Psoas muscle (tissue), 8 donors: ENCODE measurements around the gene KLF6. TPM values are rescaled to one million over a fixed set of nuclear protein-coding genes. Genes with fewer than 3 reads are reported as not detected.

Experiments
- ATAC-seq, 4 donors: fragments of 200-7000 bp; cut with Tn5 transposase; one replicate each; pipeline ENCODE4 v1.9.1; 2020; ENCODE audit warnings: moderate library complexity in 3 of 4, mild to moderate bottlenecking in 2 of 4
- DNase-seq, 2 donors: peaks; one replicate each; pipeline ENCODE4 v3.0.0-alpha.2; 2020
- H3K27ac ChIP-seq: fragments of 200-600 bp; one replicate; pipeline ENCODE4 v1.8.0; 2022
- H3K27me3 ChIP-seq, 3 donors: fragments of 200-600 bp in 1 of 3; one replicate each; pipeline versions ENCODE4 v1.6.1 to v1.8.0; 2013 to 2022; ENCODE audit warnings: low read length in 2 of 3, mild to moderate bottlenecking in 2 of 3, moderate library complexity in 1 of 3; ENCODE audit not compliant: insufficient read depth in 3 of 3
- H3K36me3 ChIP-seq, 2 donors: fragments of 200-600 bp in 1 of 2; one replicate each; pipeline versions ENCODE4 v1.6.1 to v1.8.0; 2013 to 2022; ENCODE audit warnings: low read depth in 1 of 2, mild to moderate bottlenecking in 1 of 2, moderate library complexity in 1 of 2; ENCODE audit not compliant: insufficient read depth in 1 of 2
- H3K4me1 ChIP-seq: fragments of 200-600 bp; one replicate; pipeline ENCODE4 v1.8.0; 2022
- H3K4me3 ChIP-seq: fragments of 200-600 bp; one replicate; pipeline ENCODE4 v1.8.0; 2022; ENCODE audit warnings: mild to moderate bottlenecking
- H3K9me3 ChIP-seq: fragments of 200-600 bp; one replicate; pipeline ENCODE4 v1.8.0; 2022
- WGBS, 3 donors: extraction: QIAGEN DNeasy Blood & Tissue Kit; methylation state at CpG; one replicate each; pipeline versions ENCODE4 v1.1.6 to v1.1.7; 2013; 5-methylcytosine and 5-hydroxymethylcytosine counted together
- intact Hi-C, 2 donors: fragments of 100-400 bp; cut with DNase I; formaldehyde crosslinking; loops; one replicate each; pipeline versions ENCODE4 v1.11.0 to v1.14.2; 2022
- polyA plus RNA-seq, 3 donors: library from polyadenylated mRNA; stranded (reverse); fragments of 200-250 nt; gene quantifications; one replicate each; pipeline ENCODE4 v1.2.3, GENCODE V29; 2013
- total RNA-seq, 4 donors: library from RNA; stranded (reverse); fragmentation: NEBNext Ultra II Directional in 2 of 4; extraction: Animal tissue kit (Norgen Biotek cat#: 25700) in 2 of 4; gene quantifications; one replicate each; pipeline versions ENCODE4 v1.2.1 to v1.2.4, GENCODE V29; 2021 to 2023
- TF ChIP-seq, protein P1 (sequence below): fragments of 200-600 bp; IDR thresholded peaks from one replicate; pipeline ENCODE4 v1.8.0; 2022; ENCODE audit warnings: antibody characterized with exemption
- donor health status: healthy with polysubstance abuse.
- donor health status: DM: no; HTN: no; CAD: no; lungs with moderate emphysema.
- donor health status: Bipolar disorder and iron deficiency.
- donor health status: healthy.
- donor health status: DM: yes; HTN: yes; CAD: no.
- donor health status: DM: no; HTN: no; CAD: no.
- donor health status: DM: no; HTN: no; CAD: no.
- donor health status: DM: yes; HTN: yes; CAD: no.

The KLF6 gene
- total and polyA plus RNA-seq, 7 donors, result 30.4 to 296 (median 135) TPM

DNA sequence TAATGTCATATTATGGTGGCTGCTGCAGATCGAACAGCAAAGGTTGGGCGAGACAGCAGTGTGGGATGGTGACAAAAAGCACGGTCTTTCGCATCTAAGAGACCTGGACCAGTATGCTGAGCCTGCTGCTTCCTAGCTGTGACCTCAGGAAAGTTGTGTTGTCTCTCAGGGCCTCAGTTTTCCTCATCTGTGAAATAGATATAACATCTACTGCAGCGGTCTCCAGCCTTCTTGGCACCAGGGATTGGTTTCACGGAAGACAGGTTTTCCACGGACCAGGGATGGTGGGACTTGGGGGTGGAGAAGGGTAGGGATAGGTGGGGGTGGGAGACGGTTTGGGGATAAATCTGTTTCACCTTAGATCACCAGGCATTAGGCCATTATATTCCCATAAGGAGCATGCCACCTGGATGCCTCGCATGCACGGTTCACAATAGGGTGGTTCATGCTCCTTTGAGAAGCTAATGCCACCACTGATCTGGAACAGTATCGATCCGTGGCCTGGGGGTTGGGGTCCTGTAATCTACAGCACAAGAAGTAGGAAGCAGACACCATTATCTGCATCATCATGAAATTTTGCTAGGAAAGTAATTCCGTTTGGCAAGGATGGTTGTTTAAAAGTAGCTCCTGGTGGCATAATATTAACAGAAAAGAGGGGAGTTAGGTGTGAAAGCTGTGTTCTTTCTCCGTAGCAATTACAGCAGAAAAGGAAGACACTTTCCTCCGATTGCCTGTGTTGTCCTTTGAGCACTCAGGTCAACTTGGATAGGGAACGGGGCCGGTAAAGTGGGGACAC is 10.8 kb downstream of the KLF6 start:
- TF ChIP-seq, protein P1, sequence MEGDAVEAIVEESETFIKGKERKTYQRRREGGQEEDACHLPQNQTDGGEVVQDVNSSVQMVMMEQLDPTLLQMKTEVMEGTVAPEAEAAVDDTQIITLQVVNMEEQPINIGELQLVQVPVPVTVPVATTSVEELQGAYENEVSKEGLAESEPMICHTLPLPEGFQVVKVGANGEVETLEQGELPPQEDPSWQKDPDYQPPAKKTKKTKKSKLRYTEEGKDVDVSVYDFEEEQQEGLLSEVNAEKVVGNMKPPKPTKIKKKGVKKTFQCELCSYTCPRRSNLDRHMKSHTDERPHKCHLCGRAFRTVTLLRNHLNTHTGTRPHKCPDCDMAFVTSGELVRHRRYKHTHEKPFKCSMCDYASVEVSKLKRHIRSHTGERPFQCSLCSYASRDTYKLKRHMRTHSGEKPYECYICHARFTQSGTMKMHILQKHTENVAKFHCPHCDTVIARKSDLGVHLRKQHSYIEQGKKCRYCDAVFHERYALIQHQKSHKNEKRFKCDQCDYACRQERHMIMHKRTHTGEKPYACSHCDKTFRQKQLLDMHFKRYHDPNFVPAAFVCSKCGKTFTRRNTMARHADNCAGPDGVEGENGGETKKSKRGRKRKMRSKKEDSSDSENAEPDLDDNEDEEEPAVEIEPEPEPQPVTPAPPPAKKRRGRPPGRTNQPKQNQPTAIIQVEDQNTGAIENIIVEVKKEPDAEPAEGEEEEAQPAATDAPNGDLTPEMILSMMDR, result no peak
- Histone ChIP-seq H3K27me3 (no peaks in the 10 kb centered on the region), H3K9me3 (no peaks in the 10 kb centered on the region), H3K36me3 (peaks cover 0 to 32% of the 10 kb centered on the region in 2 donors), H3K27ac (peak overlapping the region; percentile 100), H3K4me3 (no peak overlapping the region), H3K4me1 (peaks cover 47% of the 10 kb centered on the region)
- ATAC-seq, result peak in 2 of 4 donors; percentile 8 to 13
- intact Hi-C loops, result loop anchor here in 1 of 2 donors (10.0 kb wide), 2 partner anchors 299 to 539 kb away; no protein-coding TSS in a partner anchor
- 91 to 94% (median 93%) methylated on average over 17 of the region's 17 CpGs for WGBS, 3 donors
- peak in 1 of 2 donors; percentile 38 for DNase-seq

DNA sequence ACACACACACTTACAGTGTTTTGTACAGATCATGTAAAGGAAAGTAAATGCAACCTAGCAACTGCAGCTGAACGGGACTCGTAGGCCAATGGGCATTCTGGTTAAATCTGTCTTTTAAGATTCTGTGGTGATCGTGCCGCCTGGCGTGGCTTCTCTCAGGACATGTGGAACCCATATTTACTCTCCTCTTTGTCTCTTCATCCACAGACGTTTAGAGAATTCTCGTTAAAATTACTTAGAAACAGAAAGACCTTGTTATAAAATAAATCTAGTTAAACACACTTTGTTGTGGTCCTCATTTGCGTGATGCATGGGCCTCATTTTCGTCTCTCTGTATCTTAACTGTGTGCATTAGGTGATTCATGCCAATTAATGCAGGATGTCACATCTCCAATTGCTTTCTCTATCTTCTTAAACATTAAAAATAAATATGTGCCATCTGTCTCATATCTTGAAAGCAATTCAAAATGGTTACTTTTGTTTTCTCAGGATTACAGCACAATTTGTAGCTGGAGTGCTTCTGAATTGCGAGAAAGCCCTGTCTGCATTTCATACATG is 11.5 kb downstream of the KLF6 start:
- 86 to 92% (median 87%) methylated on average over 10 of the region's 10 CpGs for WGBS, 3 donors
- Histone ChIP-seq H3K27ac (no peak overlapping the region), H3K4me3 (no peak overlapping the region), H3K4me1 (peaks cover 41% of the 10 kb centered on the region), H3K36me3 (peaks cover 0 to 25% of the 10 kb centered on the region in 2 donors), H3K27me3 (no peaks in the 10 kb centered on the region), H3K9me3 (no peaks in the 10 kb centered on the region)
- intact Hi-C loops, result loop anchor here in 1 of 2 donors (10.0 kb wide), 2 partner anchors 299 to 539 kb away; no protein-coding TSS in a partner anchor
- TF ChIP-seq, protein P1, result no peak
- no peak for ATAC-seq
- no peak for DNase-seq

DNA sequence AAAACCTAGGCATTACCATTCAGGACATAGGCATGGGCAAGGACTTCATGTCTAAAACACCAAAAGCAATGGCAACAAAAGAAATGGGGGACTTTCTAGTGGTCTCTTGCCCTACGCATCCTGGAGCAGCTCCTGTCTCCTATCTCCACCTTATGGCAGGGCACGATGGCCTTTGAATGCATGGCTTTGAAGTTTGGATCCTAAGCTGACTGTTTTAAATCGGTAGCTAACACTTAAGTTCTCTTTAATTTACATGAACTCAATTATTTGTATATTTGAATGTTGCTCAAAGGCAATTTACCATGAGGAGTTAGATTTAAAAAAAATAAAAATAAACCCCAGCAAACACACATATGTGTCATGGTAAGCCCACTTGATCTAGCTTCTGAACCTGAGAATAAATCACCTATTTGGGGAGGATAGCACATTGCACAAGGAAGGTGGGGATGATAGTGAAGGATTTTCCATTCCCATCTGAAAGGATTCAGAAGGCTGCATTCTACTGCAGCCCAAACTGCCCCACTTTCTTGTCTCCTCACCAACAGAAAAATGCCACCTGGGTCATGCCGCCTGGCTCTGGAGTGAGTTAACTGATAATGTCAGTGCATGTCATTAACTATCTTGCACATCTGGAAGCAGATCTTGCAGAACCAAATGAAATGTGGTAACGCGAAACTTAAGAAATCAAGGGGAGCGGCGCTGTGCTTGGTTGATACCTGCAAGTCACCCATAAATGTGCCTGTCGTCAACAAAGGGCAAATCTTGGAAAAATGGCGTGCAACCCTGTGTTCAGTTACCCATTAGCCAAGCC is 12.4 kb downstream of the KLF6 start:
- no peaks in the 10 kb centered on the region for H3K27me3 ChIP-seq
- peaks cover 32% of the 10 kb centered on the region for H3K4me1 ChIP-seq
- TF ChIP-seq, protein P1, result no peak
- peaks cover 0 to 16% of the 10 kb centered on the region in 2 donors for H3K36me3 ChIP-seq
- no peak overlapping the region for H3K27ac ChIP-seq
- H3K9me3 ChIP-seq, result no peaks in the 10 kb centered on the region
- no peak overlapping the region for H3K4me3 ChIP-seq
- WGBS, 3 donors, result 84 to 98% (median 91%) methylated on average over 10 of the region's 10 CpGs
- intact Hi-C loops, result loop anchor here in 1 of 2 donors (10.0 kb wide), 2 partner anchors 298 to 538 kb away; no protein-coding TSS in a partner anchor
- peak in 1 of 2 donors; percentile 45 for DNase-seq
- ATAC-seq, result no peak

DNA sequence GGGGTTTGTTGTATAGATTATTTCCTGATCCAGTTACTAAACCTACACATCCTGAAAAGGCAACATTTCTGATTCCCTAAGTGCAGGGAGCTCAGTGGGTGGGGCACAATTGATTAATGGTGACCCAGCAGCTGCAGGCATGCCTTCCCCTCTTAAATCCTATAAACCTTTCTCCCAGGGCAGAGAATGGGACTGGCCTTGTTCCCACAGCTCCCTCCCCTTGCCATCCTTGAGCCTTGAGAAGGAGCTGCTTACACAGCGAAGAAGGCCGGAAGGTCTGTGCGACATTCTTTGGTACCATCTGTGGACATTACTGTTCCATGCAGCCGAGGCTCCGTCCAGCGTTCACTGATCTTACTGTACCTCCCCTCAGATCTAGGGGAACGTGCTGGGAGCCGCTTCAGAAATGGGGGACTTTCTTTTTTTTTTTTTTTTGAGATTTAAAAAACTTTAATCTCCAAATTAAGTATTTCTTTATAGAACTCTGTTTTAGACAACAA is 14.3 kb downstream of the KLF6 start:
- intact Hi-C loops, result loop anchor here in 1 of 2 donors (10.0 kb wide), 2 partner anchors 296 to 536 kb away; no protein-coding TSS in a partner anchor

More for the DNA sequence above, 14.3 kb downstream of the KLF6 start:
- no peak overlapping the region for H3K4me3 ChIP-seq
- WGBS, 3 donors, result 94 to 96% (median 95%) methylated on average over 8 of the region's 8 CpGs
- H3K36me3 ChIP-seq, result no peaks in the 10 kb centered on the region
- no peak overlapping the region for H3K27ac ChIP-seq
- H3K27me3 ChIP-seq, result no peaks in the 10 kb centered on the region
- H3K9me3 ChIP-seq, result no peaks in the 10 kb centered on the region
- ATAC-seq (no peak), DNase-seq (no peak)
- peaks cover 12% of the 10 kb centered on the region for H3K4me1 ChIP-seq
- TF ChIP-seq, protein P1, result no peak
